Stimulated activated CD8-positive, alpha-beta memory T cell treated with anti-CD3 and anti-CD28 coated beads, Interleukin-4, amount 100 ng/mL, for 4 hours (primary cell): ENCODE data around the gene RNF146.
"Not testable (repeated sequence)": the region's sequence is repeated elsewhere in the genome, so short reads cannot be mapped to it uniquely, and the experiment has no call there.

Experiments
- DNase-seq, 2 donors: peaks; one replicate each; pipeline ENCODE4 v3.0.0-alpha.2; 2020; ENCODE audit warnings: low read depth in 2 of 2, low spot score in 1 of 2

Gene RNF146

DNA sequence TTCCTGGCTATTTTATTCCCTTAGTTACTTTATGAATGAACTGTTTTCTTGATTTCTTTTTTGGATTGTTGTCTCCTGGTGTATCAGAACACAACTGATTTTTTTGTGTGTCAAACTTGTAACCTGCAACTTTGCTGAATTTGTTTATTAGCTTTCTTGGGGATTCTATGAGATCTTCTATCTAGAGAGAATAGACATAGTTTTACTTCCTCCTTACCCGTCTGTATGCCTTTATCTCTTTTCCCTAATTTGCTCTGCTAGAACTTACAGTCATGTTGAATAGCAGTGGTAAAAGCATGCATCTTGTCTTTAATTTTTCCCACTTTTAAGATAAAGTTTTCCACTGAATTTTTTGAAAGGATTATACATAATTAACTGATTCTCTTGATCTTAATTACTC lies 13.2 kb downstream of the RNF146 start:
- no peak for DNase-seq

DNA sequence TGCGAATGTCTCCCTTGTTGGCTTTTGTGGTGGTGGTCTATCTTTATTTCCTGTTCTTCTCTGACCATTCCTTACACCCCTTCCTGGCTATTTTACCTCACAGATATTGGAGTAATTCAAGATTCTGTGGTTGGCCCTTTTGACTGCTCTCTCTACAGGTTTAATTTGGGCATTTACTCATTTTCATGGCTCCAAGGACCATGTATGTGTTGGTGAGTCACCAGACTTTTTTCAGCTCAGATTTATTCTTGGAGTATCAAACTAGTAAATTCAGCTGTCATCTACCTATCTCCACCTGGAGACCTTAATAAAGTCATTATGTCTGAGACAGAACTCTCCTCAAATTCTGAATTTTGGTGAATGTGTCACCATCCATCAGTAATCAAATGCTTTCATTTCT lies 15.5 kb downstream of the RNF146 start:
- DNase-seq = no peak

DNA sequence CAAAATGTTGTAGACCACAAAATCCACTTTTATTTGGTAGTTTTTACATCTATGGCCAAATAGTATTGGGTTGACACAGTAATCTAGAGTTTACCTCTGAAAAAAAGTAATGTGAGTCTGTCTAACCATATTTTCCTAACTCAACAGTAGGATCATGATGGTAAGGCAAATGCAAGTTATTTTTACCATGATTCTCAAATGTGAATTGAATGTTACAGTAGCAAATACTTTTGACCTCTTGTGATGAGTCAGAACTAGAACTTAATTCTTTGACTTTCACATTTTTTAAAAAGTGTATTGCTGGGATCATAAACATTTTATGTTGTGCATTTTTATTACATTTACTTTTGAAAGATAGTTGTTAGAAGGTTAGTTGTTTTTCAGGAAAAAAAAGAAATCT lies 22.0 kb downstream of the RNF146 start:
- no peak for DNase-seq

DNA sequence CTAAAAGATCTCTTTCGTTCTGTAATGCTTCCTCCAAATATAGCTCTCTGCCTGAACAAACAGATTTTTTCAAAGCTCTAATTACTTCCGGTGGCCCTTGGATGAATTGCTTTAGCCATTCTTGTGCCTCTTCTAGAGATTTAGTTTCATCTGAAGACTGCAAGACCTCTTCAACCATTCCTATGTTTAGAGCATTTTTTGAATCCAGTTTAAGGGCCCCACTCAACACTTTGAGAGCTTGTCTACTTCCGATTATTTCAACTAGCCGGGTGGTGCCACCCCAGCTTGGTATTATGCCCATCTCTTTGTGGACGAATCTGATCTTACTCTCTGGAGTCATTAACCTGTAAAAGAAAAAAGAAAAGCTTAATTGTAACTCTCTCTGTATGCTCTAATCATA lies 23.3 kb downstream of the RNF146 start:
- no peak for DNase-seq

DNA sequence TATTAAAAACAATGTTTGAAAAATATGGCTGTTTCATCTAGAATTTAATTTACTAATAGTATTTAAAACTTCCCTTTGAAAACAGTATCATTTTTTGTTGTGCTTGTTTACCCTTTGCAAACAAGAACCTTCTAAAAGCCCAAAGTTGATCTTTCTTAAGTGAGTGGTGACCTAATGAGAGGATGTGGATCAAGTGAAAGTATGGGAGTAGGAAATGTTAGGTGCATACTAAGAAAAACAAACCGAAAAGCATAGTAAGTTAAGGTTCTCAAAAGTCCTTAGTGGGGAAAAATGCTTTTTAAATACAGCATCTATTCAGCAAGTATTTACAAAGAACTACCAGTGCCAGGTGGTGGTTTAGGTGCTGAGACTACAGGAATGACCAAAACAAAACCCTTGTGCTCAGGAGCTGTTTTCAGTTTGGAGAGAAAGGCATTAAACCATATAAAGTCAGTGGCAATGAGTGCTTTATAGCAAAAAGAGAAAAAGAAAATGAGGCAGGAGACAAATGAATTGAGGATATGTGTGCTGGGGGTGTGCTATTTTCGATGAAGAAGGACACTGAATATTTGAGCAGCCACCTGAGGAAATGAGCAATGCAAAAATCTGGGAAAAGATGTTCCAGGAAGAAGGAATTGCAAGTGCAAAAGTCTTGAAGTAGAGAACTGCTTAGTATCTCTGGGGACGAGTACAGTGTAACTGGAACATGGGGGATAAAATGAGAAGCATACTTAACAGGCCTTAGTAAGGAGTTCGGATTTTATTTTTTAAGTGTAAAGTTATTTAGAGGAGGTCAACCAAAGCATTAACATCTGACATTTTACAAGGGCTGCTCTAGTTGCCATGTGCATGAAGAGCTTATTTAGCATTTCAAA lies 24.0 kb downstream of the RNF146 start:
- no peak for DNase-seq

DNA sequence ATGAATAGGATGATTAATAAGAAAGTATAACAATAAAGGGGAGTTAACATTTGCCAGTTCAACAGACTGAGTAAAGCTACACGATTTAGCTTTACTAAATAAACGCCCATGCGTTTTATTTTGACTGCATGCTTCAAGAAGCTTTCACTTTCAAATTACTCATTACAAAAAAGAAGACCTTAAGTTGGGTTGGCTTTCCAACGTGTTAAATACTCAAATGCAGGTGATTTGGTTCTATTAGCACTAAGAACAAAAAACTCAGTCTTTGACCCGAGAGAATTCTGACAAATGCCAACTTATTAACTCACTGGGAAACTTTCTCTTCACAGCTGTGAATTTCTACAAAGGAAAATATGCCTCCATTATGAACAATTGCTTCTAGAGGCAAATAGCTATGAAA lies 24.8 kb downstream of the RNF146 start:
- DNase-seq = no peak

GRCh38 chr6:127297502-127298070 lies 30.9 kb downstream of the RNF146 start:
- no peak for DNase-seq

- DNase-seq = no peak
Observed at GRCh38 chr6:127298475-127298874, 31.8 kb downstream of the RNF146 start.

- DNase-seq = no peak
Observed at GRCh38 chr6:127299522-127300240, 33.0 kb downstream of the RNF146 start.

DNA sequence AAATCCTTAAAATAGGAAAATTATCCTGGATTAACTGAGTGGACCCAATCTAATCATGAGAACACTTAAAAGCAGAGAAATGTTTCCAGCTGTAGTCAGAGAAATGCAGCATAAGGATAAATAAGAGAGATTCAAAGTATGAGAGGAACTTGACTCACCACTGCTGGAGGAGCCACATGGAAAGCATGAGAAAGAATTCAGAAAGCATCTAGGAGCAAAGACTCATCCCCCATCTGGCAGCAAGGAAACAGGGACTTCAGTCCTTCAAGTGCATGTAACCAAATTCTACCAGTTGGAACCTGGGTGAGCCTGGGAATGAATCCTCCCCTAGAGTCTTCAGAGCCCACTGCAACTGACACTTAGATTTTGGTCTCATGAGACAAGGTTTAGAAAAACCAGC lies 33.7 kb downstream of the RNF146 start:
- DNase-seq = no peak

DNA sequence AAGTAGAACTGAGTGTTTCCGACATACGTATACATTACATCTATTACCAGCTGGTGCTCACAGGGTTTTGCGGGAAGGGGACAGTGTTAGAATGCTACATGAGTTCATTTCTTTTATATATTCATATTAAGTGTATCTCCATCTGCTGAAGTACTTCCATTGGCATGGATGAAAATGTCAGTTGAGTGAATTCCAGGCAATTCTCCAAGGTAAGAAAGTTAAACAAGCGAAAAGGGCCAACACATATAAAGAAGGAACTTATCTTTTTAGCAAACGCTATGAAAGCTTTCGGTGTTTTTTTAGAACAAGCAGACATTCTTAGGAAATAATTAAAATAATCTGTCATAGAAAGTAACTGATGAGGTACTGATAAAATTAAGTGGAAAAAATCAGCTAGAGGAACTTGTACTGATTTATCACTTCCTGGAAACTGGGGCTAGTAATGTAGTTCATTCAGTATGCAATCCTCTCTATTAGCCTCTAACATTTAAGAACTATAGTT lies 34.6 kb downstream of the RNF146 start:
- DNase-seq = no peak

DNA sequence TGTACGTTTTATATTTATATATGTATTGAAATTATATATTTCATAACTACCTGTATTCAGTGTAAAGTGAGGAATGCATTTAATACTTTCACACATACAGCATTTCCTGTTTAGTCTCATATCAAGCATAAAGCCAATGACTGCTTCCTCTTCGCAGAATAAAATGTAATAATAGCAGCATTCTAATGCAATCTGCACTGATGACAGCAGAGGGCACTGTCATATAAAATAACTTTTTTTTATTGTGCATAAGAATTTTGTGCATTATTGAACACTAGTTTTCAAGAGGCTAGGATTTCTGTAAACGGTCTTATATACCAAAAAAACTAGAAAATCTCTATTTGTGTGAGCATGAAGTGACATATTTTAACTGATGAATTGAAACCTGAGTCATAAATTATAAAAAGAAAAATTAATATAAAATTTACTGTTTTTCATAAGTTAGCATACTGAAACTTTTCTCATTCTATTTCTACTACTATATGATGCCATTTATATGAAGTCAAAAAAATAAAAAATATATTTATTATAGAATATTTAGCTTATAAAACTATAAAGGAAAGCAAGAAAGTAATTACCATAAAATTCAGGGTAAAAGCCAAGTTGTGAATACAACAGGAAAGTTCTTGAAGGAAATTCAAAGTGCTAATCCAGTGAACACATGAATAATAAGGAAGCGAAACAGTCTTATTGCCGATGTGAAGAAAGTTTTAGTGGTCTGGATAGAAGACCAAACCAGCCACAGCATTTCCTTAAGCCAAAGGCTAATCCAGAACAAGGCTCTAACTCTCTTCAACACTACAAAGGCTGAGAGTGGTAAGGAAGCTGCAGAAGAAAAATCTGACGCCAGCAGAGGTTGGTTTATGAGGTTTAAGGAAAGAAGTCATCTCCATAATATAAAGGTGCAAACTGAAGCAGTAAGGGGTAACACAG lies 36.3 kb downstream of the RNF146 start:
- peak in 1 of 2 donors; percentile 19 for DNase-seq

- no peak for DNase-seq
Observed at GRCh38 chr6:127303917-127304316, 37.3 kb downstream of the RNF146 start.

- DNase-seq = no peak
Observed at GRCh38 chr6:127305741-127306140, 39.1 kb downstream of the RNF146 start.

GRCh38 chr6:127317388-127318128 lies 50.9 kb downstream of the RNF146 start:
- DNase-seq = no peak

DNA sequence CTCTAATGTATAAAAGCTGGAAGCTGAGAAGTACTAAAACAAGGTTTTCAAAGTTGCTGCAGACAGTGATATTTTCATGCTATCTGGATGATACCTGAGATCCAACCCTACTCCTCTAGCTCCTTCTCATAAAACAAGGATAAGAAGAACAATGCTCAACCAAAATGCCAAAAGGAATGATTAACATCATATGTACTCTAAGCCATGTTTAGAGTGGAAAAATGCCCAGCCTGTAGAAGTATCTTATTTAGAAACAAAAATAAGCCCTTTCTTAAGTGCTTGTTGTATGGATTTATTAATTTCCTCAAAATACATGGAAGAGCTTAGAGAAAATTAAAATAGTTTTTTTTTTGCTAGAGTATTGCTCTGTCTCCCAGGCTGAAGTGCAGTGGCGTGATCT lies 53.0 kb downstream of the RNF146 start:
- DNase-seq = no peak

- no peak for DNase-seq
Observed at GRCh38 chr6:127328043-127328609, 61.5 kb downstream of the RNF146 start.

GRCh38 chr6:127331256-127331655 lies 64.6 kb downstream of the RNF146 start:
- not testable (repeated sequence) for DNase-seq

- no peak for DNase-seq
Observed at GRCh38 chr6:127332383-127332961, 65.8 kb downstream of the RNF146 start.
